GM19468 (cell line): ENCODE results near the gene MGAM2.
"Not testable (repeated sequence)": the region's sequence is repeated elsewhere in the genome, so short reads cannot be mapped to it uniquely, and the experiment has no call there.

Experiments
- ATAC-seq: cut with Tn5 transposase; IDR thresholded peaks from one replicate; pipeline ENCODE4 v1.9.1; 2021; ENCODE audit warnings: mild to moderate bottlenecking, moderate library complexity, moderate number of reproducible peaks; ENCODE audit not compliant: unreplicated experiment; ENCODE audit errors: extremely low read depth

Gene MGAM2

DNA sequence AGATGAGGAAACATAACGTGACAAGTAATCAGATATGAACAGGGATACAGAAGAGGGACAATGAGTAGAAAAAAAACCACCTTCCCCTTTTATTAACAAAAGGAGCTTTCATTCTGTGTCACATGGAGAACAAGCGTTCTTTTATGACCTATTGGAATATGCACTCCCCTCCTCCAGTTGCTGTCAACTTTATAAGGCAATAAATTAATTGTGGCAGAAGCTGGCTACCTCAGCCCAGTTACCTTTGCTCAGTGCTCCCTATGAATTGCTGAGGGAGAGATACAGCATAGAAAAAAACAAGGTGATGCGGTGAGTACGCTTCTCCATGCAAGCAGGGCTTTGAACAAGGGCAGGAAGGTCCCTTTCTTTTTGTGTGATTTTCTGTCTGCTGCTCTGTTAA is at the start of gene MGAM2:
Gene MGAM2 (plus strand): TSS at position 220 of the 400 bp plus-strand sequence. CDS start 5,156 bp downstream, outside the sequence.
- no peak for ATAC-seq

GRCh38 chr7:142063551-142064442 is 47.7 kb upstream of the MGAM2 start:
- no peak for ATAC-seq

DNA sequence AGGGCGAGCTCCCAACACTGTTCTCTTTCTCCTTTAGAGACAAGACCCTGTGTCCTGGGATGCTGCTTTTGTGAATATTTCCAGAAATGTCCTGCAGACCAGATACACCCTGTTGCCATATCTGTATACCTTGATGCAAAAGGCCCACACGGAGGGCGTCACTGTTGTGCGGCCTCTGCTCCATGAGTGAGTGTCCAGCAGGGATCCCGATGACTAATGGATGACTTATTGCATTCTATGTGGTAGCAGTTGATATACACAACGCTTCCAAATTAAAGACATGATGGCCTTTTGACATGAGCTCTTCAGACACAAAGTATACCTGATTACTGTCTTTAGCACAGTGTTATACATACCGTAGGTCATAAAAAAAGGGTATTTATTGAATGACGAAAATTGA is 45.0 kb upstream of the MGAM2 start:
- ATAC-seq, result no peak

DNA sequence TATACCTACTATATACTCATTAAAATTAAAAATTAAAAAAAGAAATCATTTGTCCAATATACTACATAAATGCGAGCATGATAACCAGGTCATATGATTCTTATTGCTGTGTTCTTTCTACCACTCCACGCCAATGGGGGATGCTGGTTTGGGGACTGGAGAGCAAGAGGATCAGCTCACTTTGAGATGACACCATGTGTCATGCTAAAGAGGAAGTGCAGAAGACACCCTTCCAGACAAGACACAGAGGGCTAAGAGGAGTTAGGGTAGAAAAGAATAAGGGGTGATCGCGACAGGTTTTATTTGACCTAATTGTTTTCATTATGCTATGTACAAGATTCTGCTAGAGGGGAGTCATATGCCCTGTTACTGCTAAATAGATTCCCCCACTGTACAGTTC is 33.8 kb upstream of the MGAM2 start:
- ATAC-seq, result no peak

GRCh38 chr7:142083605-142084004 is 27.9 kb upstream of the MGAM2 start:
- ATAC-seq, result no peak

DNA sequence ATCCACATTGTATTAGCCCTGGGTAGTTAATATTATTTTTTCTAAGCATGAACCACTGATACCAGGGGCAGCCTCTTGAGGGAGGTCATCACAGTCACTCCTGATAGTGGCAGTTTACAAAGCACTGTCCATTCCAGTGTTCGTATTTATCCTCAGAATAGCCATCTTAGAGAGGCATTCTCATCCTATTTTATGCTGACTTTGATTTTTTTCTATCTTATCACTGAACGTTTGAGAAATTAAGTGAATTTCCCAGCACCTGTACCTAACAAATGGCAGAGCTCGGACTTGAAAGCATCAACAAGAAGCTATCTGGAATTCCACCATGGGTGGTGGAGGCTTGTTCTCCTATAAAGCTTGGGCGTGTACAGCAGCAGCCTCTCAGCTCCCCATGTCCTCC is 26.1 kb upstream of the MGAM2 start:
- no peak for ATAC-seq

DNA sequence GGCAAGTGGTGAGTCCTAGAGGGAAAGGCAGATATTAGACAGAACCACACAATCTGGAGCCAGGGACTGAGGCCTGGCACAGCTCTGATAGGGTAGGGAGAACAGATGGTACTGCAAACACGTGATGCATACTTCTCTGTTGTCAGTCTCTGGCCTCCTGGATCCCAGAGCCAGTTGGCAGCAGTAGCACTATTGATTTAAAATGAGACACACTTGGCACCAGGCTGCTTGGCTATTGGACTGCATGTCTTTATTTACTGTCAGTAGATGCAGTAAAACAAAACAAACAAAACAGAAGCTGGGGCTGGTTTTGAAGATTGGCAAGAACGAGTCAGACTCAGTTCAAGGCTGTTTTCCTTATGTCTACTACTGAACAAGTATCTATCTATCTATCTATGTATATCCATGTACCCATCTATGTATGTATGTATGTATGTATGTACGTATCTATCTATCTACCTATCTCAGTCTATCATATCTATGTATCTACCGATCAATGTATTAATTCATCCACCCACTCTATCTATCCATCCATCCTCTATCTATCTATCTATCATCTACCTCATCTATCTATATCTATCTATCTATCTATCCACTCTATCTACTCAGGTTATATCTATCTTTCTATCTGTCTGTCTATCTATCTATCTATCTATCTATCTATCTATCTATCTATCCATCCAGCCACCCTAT is 23.4 kb upstream of the MGAM2 start:
- no peak for ATAC-seq

DNA sequence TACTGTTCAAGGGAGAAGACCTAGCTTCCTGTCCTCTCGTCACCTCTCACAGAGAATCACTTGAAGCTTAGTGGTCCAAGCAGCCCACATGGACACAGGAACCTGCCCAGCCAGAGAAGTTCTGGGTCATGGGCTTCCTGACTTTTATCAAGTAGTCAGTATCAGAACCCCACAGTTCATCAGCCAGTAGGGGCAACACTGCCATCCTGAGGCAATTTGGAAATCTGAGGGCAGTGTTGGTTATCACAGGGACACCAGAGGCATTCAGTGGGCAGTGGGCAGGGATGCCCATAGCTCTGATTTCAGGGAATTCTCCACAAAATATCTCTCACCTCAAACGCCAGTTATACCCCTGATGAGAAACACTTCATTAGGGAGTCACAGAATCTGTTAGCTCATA is 22.5 kb upstream of the MGAM2 start:
- no peak for ATAC-seq

DNA sequence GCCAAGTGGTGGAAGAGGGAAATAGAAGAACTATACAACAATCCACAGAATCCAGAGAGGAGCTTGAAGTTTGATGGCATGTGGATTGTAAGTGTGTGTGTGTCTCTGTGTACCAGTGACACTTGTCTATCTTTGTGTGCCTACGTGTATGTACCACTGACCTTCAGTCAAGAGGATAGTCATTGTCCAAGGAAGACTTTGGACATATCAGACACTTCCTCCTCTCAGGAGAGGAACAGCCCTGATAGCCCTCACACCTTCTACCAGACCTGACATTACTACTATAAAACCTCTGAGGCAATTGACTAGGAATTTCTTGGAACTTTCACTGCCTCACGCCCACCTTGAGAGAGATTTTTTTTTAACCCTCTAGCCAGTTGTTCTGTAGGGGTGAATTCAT is 19.6 kb upstream of the MGAM2 start:
- no peak for ATAC-seq

DNA sequence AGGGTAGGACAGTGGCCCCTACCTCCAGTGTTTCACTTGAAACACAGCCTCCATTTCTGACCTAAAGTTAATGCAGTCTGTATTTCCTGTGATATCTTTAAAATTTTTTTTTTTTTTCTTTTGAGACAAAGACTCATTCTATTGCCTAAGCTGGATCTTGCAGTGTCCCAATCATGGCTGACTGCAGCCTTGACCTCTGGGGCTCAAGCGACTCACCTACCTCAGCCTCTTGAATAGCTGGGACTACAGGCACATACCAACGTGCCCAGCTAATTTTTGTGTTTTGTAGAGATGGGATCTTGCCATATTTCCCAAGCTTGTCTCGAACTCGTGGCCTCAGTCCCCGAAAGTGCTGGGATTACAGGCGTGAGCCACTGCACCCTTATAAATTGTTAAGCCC is 16.7 kb upstream of the MGAM2 start:
- no peak for ATAC-seq

DNA sequence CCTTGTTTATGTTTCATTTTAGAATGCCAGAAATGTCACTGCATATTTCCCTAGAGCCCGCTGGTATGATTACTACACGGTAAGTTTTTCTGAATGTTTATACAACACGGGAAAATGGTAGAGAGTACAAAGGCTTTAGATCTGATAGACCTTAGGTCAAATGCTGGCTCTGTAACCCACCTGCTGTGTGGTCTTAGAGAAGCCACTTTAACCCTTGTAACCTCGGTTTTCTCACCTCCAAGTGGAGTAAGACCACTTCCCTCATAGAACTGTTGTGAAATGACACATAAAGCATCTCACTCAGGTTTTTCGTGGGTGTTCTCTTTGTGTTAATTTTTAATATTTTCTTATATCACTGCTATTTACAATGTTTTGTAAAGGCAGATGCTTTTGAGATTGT is 13.9 kb upstream of the MGAM2 start:
- ATAC-seq, result no peak

- no peak for ATAC-seq
These were observed 13.5 kb upstream of the MGAM2 start for GRCh38 chr7:142098004-142098403.

- not testable (repeated sequence) for ATAC-seq
These were observed 12.2 kb upstream of the MGAM2 start for GRCh38 chr7:142099347-142099746.

- no peak for ATAC-seq
These were observed 10.9 kb upstream of the MGAM2 start for GRCh38 chr7:142100634-142101033.

DNA sequence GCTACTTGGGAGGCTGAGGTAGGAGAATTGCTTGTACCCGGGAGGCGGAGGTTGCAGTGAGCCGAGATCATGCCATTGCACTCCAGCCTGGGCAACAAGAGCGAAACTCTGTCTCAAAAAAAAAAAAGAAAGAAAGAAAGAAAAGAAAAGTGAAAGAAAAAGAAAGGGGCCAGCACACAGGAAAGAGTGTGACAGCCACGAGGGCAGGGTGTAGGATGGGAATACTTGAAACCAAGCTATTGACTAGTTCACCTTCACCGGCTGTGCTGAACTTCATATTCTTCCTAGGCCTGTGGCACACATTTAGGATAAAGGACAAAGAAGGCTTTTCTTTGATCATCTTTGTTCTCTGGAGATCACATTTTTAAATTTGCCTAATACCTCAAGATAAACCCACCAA is 9.7 kb upstream of the MGAM2 start:
- not testable (repeated sequence) for ATAC-seq

GRCh38 chr7:142104550-142105527 is 6.7 kb upstream of the MGAM2 start:
- ATAC-seq, result no peak

DNA sequence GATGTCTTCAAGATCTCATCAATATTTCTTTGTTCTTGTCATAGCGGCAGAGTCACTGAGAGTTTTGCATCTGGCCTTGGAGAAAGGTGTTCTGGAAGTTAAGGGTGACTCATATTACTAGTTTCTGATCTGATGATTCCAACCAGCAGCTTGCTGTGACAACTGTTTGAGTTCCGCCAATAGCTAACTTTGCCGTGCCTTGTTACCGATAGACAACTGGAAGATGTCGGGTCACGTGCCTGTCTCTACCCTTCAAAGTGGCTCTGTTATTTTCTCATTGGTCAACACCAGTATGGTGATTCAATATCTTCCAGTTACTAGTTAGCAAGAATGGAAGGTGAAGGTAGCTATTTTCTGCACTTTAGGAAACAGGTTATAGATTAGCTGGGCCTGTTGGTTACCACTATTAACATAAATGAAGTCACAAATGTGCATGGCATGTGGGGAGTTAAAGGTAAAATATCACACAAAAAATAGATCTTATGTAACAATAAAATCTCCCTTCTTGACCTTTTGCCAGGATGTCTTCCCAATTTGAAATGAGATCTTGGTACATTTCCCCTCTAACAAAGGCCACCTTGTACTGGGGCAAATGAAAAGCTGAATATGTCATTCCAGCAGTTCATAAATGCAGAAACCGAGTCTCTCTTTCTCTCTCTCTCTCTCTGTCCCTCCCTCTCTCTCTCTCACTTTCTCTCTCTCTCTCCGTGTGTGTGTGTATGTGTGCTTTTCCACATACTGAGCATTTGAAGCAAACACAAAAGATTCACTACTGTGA is 2.6 kb upstream of the MGAM2 start:
- ATAC-seq, result no peak

DNA sequence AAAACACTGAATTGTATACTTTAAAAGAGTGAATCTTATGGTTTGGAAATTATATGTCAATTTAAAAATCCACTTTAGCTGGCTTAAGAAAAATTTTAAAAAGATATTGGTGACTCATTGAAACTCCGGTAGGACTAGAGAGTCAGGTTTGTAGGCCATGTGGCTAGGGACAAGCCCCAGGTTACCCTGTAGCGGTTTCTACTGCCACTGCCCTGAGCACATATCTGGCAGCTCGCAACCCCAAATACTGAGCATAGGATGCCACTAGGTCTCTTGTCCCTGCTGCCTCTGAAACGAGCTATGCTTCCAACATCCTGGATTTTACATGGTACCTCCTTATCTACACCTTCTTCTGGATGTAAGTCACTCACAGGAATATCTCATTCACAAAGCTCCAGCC is 1.4 kb upstream of the MGAM2 start:
- ATAC-seq, result no peak

GRCh38 chr7:142110638-142111037 is 880 bp upstream of the MGAM2 start:
- ATAC-seq, result no peak

- ATAC-seq, result no peak
These were observed 568 bp downstream of the MGAM2 start for GRCh38 chr7:142112086-142112485.
